HEK293T (cell line): Measurements from ENCODE around the gene ZFPL1.

ENCODE experiments used
- BHLHE40 ChIP-seq: fragments of 450-650 bp; IDR thresholded peaks from 2 replicates; pipeline ENCODE4 v1.6.1; 2016; ENCODE audit warnings: mild to moderate bottlenecking, moderate library complexity, borderline replicate concordance
- FOXK2 ChIP-seq: fragments of 450-650 bp; IDR thresholded peaks from 2 replicates; pipeline ENCODE4 v1.6.1; 2016; ENCODE audit warnings: mild to moderate bottlenecking
- NFRKB ChIP-seq: fragments of 450-650 bp; IDR thresholded peaks from 2 replicates; pipeline ENCODE4 v1.6.1; 2016; ENCODE audit warnings: mild to moderate bottlenecking, moderate library complexity
- PKNOX1 ChIP-seq: fragments of 450-650 bp; IDR thresholded peaks from 2 replicates; pipeline ENCODE4 v1.6.1; 2016
- SP1 ChIP-seq: fragments of 450-650 bp; IDR thresholded peaks from 2 replicates; pipeline ENCODE4 v1.6.1; 2017
- TARDBP ChIP-seq: fragments of 450-650 bp; IDR thresholded peaks from 2 replicates; pipeline ENCODE4 v1.6.1; 2016

- no peak for TF ChIP-seq NFRKB
- no peak for TF ChIP-seq TARDBP
- no peak for TF ChIP-seq FOXK2
- TF ChIP-seq PKNOX1: no peak
- no peak for TF ChIP-seq SP1
- no peak for TF ChIP-seq BHLHE40
Measured at GRCh38 chr11:65069217-65069616, 14.8 kb upstream of the ZFPL1 start.
